Lower lobe of right lung (tissue), 2 donors: ENCODE measurements around the gene AKAP5. TPM values are rescaled to one million over a fixed set of nuclear protein-coding genes. Genes with fewer than 3 reads are reported as not detected.

Experiments used
- ATAC-seq, 2 donors: fragments of 200-7000 bp; cut with Tn5 transposase; one replicate each; pipeline ENCODE4 v1.9.1; 2020 to 2022; ENCODE audit warnings: mild to moderate bottlenecking in 2 of 2, moderate library complexity in 2 of 2
- DNase-seq: peaks from one replicate; pipeline ENCODE4 v3.0.0-alpha.2; 2020
- H3K27ac ChIP-seq: fragments of 200-600 bp; one replicate; pipeline ENCODE4 v1.8.0; 2022
- H3K27me3 ChIP-seq: fragments of 200-600 bp; one replicate; pipeline ENCODE4 v1.8.0; 2022; ENCODE audit warnings: low read depth
- H3K36me3 ChIP-seq: fragments of 200-600 bp; one replicate; pipeline ENCODE4 v1.8.0; 2022; ENCODE audit warnings: mild to moderate bottlenecking
- H3K4me1 ChIP-seq: fragments of 200-600 bp; one replicate; pipeline ENCODE4 v1.8.0; 2022
- H3K4me3 ChIP-seq: fragments of 200-600 bp; one replicate; pipeline ENCODE4 v1.8.0; 2022; ENCODE audit warnings: mild to moderate bottlenecking
- H3K9me3 ChIP-seq: fragments of 200-600 bp; one replicate; pipeline ENCODE4 v1.8.0; 2022
- CTCF ChIP-seq: fragments of 200-600 bp; IDR thresholded peaks from one replicate; pipeline ENCODE4 v1.8.0; 2022; ENCODE audit warnings: antibody characterized with exemption, mild to moderate bottlenecking
- intact Hi-C: fragments of 100-400 bp; cut with DNase I; formaldehyde crosslinking; loops from one replicate; pipeline ENCODE4 v1.11.0; 2022
- total RNA-seq: library from RNA; stranded (reverse); fragmentation: NEBNext Ultra II Directional; extraction: Animal tissue kit (Norgen Biotek cat#: 25700); gene quantifications from one replicate; pipeline ENCODE4 v1.2.1, GENCODE V29; 2021
- donor health status: DM: no; HTN: yes; CAD: no; lungs with severe emphysema.

AKAP5 gene
- total RNA-seq, 1 donor from 2014 or later = 4.8 TPM

- Histone ChIP-seq H3K4me3 (peak overlapping the region; percentile 78), H3K27ac (peak overlapping the region; percentile 99), H3K4me1 (peaks cover 43% of the 10 kb centered on the region), H3K36me3 (no peaks in the 10 kb centered on the region), H3K27me3 (no peaks in the 10 kb centered on the region), H3K9me3 (no peaks in the 10 kb centered on the region)
- DNase-seq (no peak), ATAC-seq (no peak)
- intact Hi-C loops = no loop called here
- no peak for TF ChIP-seq CTCF
Observed at GRCh38 chr14:64502456-64502855, 37.2 kb downstream of the AKAP5 start.

DNA sequence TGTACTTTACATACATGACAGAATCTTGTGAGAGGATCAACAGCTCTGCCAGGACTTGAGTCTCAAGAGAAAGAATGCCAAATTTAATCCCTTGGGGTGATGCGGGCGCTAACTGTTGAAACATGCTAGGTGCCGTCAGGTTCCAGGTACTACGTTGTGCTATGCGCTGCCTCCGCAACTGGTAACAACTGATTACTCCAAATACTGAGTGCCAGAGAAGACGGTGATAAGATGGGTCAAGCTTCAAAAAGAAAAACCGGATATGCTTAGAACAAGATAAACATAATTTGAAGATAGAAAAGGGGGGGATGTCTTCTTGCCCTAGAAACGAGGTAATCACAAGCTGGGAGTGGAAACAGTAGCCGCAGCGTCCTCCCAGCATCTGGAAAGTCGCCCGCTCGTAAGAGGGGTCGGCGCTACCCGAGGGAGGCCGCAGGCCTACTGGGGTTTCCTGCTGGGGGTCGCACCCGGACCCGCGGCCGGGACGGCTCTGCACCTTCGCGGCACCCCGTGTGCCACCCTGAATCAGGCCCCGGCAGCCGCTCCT is 37.7 kb downstream of the AKAP5 start:
- TF ChIP-seq CTCF = no peak
- H3K4me1 ChIP-seq = peaks cover 48% of the 10 kb centered on the region
- intact Hi-C loops = no loop called here
- H3K36me3 ChIP-seq = no peaks in the 10 kb centered on the region
- peak overlapping the region; percentile 78 for H3K4me3 ChIP-seq
- H3K9me3 ChIP-seq = no peaks in the 10 kb centered on the region
- peak in 1 of 2 donors; percentile 0 for ATAC-seq
- H3K27me3 ChIP-seq = no peaks in the 10 kb centered on the region
- peak overlapping the region; percentile 99 for H3K27ac ChIP-seq
- no peak for DNase-seq

GRCh38 chr14:64503434-64504309 is 38.4 kb downstream of the AKAP5 start, which contains the start of gene ZBTB25:
Gene ZBTB25, minus strand, starts transcription at chr14:64503838. Its CDS starts 13,305 bp downstream, at chr14:64490533.
- H3K4me1 ChIP-seq = peaks cover 55% of the 10 kb centered on the region
- DNase-seq = peak; percentile 94
- intact Hi-C loops = no loop called here

GRCh38 chr14:64504310-64504896 is 39.1 kb downstream of the AKAP5 start, which contains the start of gene ZBTB1:
Gene ZBTB1, plus strand, starts transcription at chr14:64504770. Its CDS starts 16,735 bp downstream, at chr14:64521505.
- Histone ChIP-seq H3K4me3 (peak within 1 kb of the TSS; percentile 78), H3K4me1 (peaks cover 61% of the 10 kb centered on the region), H3K27me3 (no peaks in the 10 kb centered on the region), H3K36me3 (no peaks in the 10 kb centered on the region), H3K27ac (peak within 1 kb of the TSS; percentile 99), H3K9me3 (no peaks in the 10 kb centered on the region)
- peak; percentile 79 to 84 for ATAC-seq
- DNase-seq = peak; percentile 94
- intact Hi-C loops = no loop called here
- TF ChIP-seq CTCF = no peak

More at GRCh38 chr14:64503434-64504309, 38.4 kb downstream of the AKAP5 start, which contains the start of gene ZBTB25:
- Histone ChIP-seq H3K9me3 (no peaks in the 10 kb centered on the region), H3K36me3 (no peaks in the 10 kb centered on the region), H3K27ac (peak within 1 kb of the TSS; percentile 99), H3K27me3 (no peaks in the 10 kb centered on the region), H3K4me3 (peak within 1 kb of the TSS; percentile 78)
- ATAC-seq = peak; percentile 86 to 92
- TF ChIP-seq CTCF = no peak
